GM12892 (cell line): ENCODE measurements around the gene CYP19A1.

Experiments
- POLR2A ChIP-seq: IDR thresholded peaks from 2 replicates; pipeline ENCODE4 v1.6.1; 2011; ENCODE audit warnings: low read depth, low read length, control low read depth
- POLR2AphosphoS5 ChIP-seq: IDR thresholded peaks from 2 replicates; pipeline ENCODE4 v1.6.1; 2011; ENCODE audit warnings: low read depth, low read length, control low read depth

- TF ChIP-seq POLR2AphosphoS5 (no peak), POLR2A (no peak)
These were observed 47.6 kb upstream of the CYP19A1 start for GRCh38 chr15:51386029-51386428.
